IMR-90 (cell line): ENCODE data around the gene PSRC1. TPM values are rescaled to one million over a fixed set of nuclear protein-coding genes. Genes with fewer than 3 reads are reported as not detected.

Source experiments
- ATAC-seq: fragments of 200-7000 bp; cut with Tn5 transposase; 2 replicates; pipeline ENCODE4 v1.9.1; 2020; ENCODE audit warnings: low read depth, mild to moderate bottlenecking, moderate library complexity
- Bru-seq: library from RNA; stranded (reverse); fragments of 400-500 nt; gene quantifications from one replicate; lab custom pipeline; 2021; lab: Mats Ljungman, UMichigan
- BruChase-seq, 2 experiments: library from RNA; stranded (reverse); fragments of 400-500 nt; gene quantifications; one replicate each; lab custom pipeline; 2021; lab: Mats Ljungman, UMichigan
- BruUV-seq: library from RNA; stranded (reverse); fragments of 400-500 nt; replicated peaks from 2 replicates; lab custom pipeline; 2021; lab: Mats Ljungman, UMichigan
- CTCF ChIA-PET: fragments of 300-600 bp; formaldehyde crosslinking; extraction: SDS; loops from one replicate; lab custom pipeline; 2021; ENCODE audit warnings: antibody characterized with exemption; lab: Yijun Ruan, JAX
- POLR2A ChIA-PET: fragments of 300-600 bp; sonication (Branson Sonifier 250); formaldehyde crosslinking; loops from one replicate; lab custom pipeline; 2022; ENCODE audit warnings: antibody characterized with exemption; ENCODE audit not compliant: unreplicated experiment; lab: Charles Lee
- DNase-seq: peaks from one replicate; pipeline ENCODE4 v3.0.0; 2013
- H2AFZ ChIP-seq: replicated peaks from 2 replicates; pipeline ENCODE3; 2013; ENCODE audit warnings: low read length, mild to moderate bottlenecking; ENCODE audit not compliant: poor library complexity
- H2AK5ac ChIP-seq: 2 replicates; pipeline ENCODE4 v1.6.1; 2013; ENCODE audit warnings: low read depth, low read length, inconsistent platforms
- H2AK9ac ChIP-seq: replicated peaks from 2 replicates; pipeline ENCODE3; 2013; ENCODE audit warnings: mild to moderate bottlenecking, low read depth, low read length, moderate library complexity; ENCODE audit not compliant: poor library complexity
- H2BK120ac ChIP-seq: 2 replicates; pipeline ENCODE4 v1.6.1; 2013; ENCODE audit warnings: low read depth, low read length, inconsistent platforms
- H2BK15ac ChIP-seq: 3 replicates; pipeline ENCODE4 v1.6.1; 2013; ENCODE audit warnings: low read depth, low read length, inconsistent platforms
- H2BK20ac ChIP-seq: 2 replicates; pipeline ENCODE4 v1.6.1; 2013; ENCODE audit warnings: low read depth, mild to moderate bottlenecking, inconsistent platforms, low read length, moderate library complexity
- H2BK5ac ChIP-seq: 2 replicates; pipeline ENCODE4 v1.6.1; 2013; ENCODE audit warnings: mild to moderate bottlenecking, low read depth, low read length, inconsistent platforms; ENCODE audit not compliant: poor library complexity, severe bottlenecking
- H3K14ac ChIP-seq: replicated peaks from 2 replicates; pipeline ENCODE4 v1.6.1; 2013; ENCODE audit warnings: low read depth, low read length, inconsistent platforms
- H3K18ac ChIP-seq: 2 replicates; pipeline ENCODE4 v1.6.1; 2013; ENCODE audit warnings: low read depth, low read length, control low read depth
- H3K23ac ChIP-seq: 2 replicates; pipeline ENCODE4 v1.6.1; 2013; ENCODE audit warnings: low read depth, low read length, inconsistent platforms
- H3K27ac ChIP-seq: 2 replicates; pipeline ENCODE4 v1.5.1; 2013; ENCODE audit warnings: mild to moderate bottlenecking, control low read depth, low read length; ENCODE audit not compliant: insufficient read depth
- H3K27me3 ChIP-seq: 2 replicates; pipeline ENCODE4 v1.6.1; 2013; ENCODE audit warnings: low read length; ENCODE audit not compliant: control insufficient read depth, insufficient read depth
- H3K36me3 ChIP-seq: 2 replicates; pipeline ENCODE4 v1.6.1; 2013; ENCODE audit warnings: low read length, mixed read lengths; ENCODE audit not compliant: control insufficient read depth, insufficient read depth
- H3K4ac ChIP-seq: 2 replicates; pipeline ENCODE4 v1.6.1; 2013; ENCODE audit warnings: low read depth, low read length, inconsistent platforms
- H3K4me1 ChIP-seq: 2 replicates; pipeline ENCODE4 v1.6.1; 2013; ENCODE audit warnings: low read length, mixed read lengths; ENCODE audit not compliant: control insufficient read depth, insufficient read depth
- H3K4me2 ChIP-seq: 2 replicates; pipeline ENCODE4 v1.6.1; 2013; ENCODE audit warnings: low read depth, mild to moderate bottlenecking, control low read depth, low read length, moderate library complexity
- H3K4me3 ChIP-seq: 2 replicates; pipeline ENCODE4 v1.5.1; 2013; ENCODE audit warnings: low read depth, mild to moderate bottlenecking, control low read depth, low read length, moderate library complexity; ENCODE audit not compliant: insufficient read depth
- H3K56ac ChIP-seq: 2 replicates; pipeline ENCODE4 v1.6.1; 2013; ENCODE audit warnings: low read length, inconsistent platforms; ENCODE audit not compliant: insufficient read depth; ENCODE audit errors: extremely low read depth
- H3K79me1 ChIP-seq, 2 experiments: 2 replicates each; pipeline ENCODE4 v1.6.1; 2013; ENCODE audit warnings: low read length in 2 of 2, inconsistent platforms in 1 of 2, low read depth in 1 of 2
- H3K9ac ChIP-seq: 2 replicates; pipeline ENCODE4 v1.6.1; 2013; ENCODE audit warnings: low read depth, low read length, control low read depth
- H3K9me1 ChIP-seq: 2 replicates; pipeline ENCODE4 v1.6.1; 2013; ENCODE audit warnings: low read length, inconsistent platforms; ENCODE audit not compliant: insufficient read depth
- H3K9me3 ChIP-seq: 2 replicates; pipeline ENCODE4 v1.6.1; 2013; ENCODE audit warnings: low read length; ENCODE audit not compliant: control insufficient read depth, insufficient read depth
- H4K20me1 ChIP-seq: 2 replicates; pipeline ENCODE4 v1.6.1; 2013; ENCODE audit warnings: low read length, inconsistent platforms; ENCODE audit not compliant: insufficient read depth
- H4K5ac ChIP-seq: 2 replicates; pipeline ENCODE4 v1.6.1; 2013; ENCODE audit warnings: mild to moderate bottlenecking, low read depth, low read length, control low read depth
- H4K8ac ChIP-seq, 2 experiments: 2 replicates each; pipeline ENCODE4 v1.6.1; 2013; ENCODE audit warnings: low read depth in 2 of 2, low read length in 2 of 2, control low read depth in 1 of 2, inconsistent platforms in 1 of 2
- H4K91ac ChIP-seq: 2 replicates; pipeline ENCODE4 v1.6.1; 2013; ENCODE audit warnings: low read depth, low read length, inconsistent platforms; ENCODE audit not compliant: insufficient read depth
- BHLHE40 ChIP-seq: fragments of 150-350 bp; IDR thresholded peaks from 2 replicates; pipeline ENCODE4 v1.6.1; 2016; ENCODE audit warnings: mild to moderate bottlenecking, low read depth, low read length
- CEBPB ChIP-seq: IDR thresholded peaks from 2 replicates; pipeline ENCODE4 v1.6.1; 2012; ENCODE audit warnings: low read depth, low read length, improper control_type of control experiment
- MAFK ChIP-seq: IDR thresholded peaks from 2 replicates; pipeline ENCODE4 v1.6.1; 2012; ENCODE audit warnings: low read depth, low read length, improper control_type of control experiment
- POLR2A ChIP-seq: IDR thresholded peaks from 2 replicates; pipeline ENCODE4 v1.6.1; 2012; ENCODE audit warnings: mild to moderate bottlenecking, low read depth, low read length
- RAD21 ChIP-seq: IDR thresholded peaks from 2 replicates; pipeline ENCODE4 v1.6.1; 2012; ENCODE audit warnings: low read length, improper control_type of control experiment
- RCOR1 ChIP-seq: IDR thresholded peaks from 2 replicates; pipeline ENCODE4 v1.6.1; 2012; ENCODE audit warnings: mild to moderate bottlenecking, low read length, improper control_type of control experiment; ENCODE audit not compliant: insufficient replicate concordance
- SMC3 ChIP-seq: fragments of 150-350 bp; IDR thresholded peaks from 2 replicates; pipeline ENCODE4 v1.6.1; 2016; ENCODE audit warnings: low read depth, mild to moderate bottlenecking, antibody characterized with exemption, low read length, moderate library complexity
- WGBS, 2 experiments: methylation state at CpG; one replicate each; pipeline versions ENCODE4 v1.1.5 to v1.1.7; 2013; ENCODE audit warnings: missing lambda C conversion rate in 2 of 2; ENCODE audit not compliant: insufficient read length in 1 of 2; ENCODE audit errors: extremely low coverage in 2 of 2; 5-methylcytosine and 5-hydroxymethylcytosine counted together
- dilution Hi-C: fragments of 300-500 bp; cut with HindIII; formaldehyde crosslinking; loops from one replicate; pipeline ENCODE4 v1.14.3; 2018; ENCODE audit warnings: low sequenced_read_pairs; ENCODE audit not compliant: unreplicated experiment
- in situ Hi-C: fragments of 300-500 bp; cut with MboI; formaldehyde crosslinking; loops from 3 replicates; pipeline ENCODE4 v1.14.3; 2019; ENCODE audit warnings: low sequenced_read_pairs, inconsistent platforms, mixed read lengths
- intact Hi-C: fragments of 100-400 bp; cut with micrococcal nuclease; formaldehyde crosslinking; loops from 2 replicates; pipeline ENCODE4 v1.10.0; 2022
- long read RNA-seq: library from polyadenylated mRNA; unstranded; transcript quantifications from one replicate; pipeline ENCODE4 v2.0.0, GENCODE V29; 2021; ENCODE audit not compliant: unreplicated experiment
- polyA plus RNA-seq, 3 experiments: library from polyadenylated mRNA; depleted of rRNA; stranded (reverse); fragments of >200 nt; gene quantifications; 2 replicates each; pipeline ENCODE4 v1.2.3, GENCODE V29; 2012; ENCODE audit warnings: low replicate concordance in 1 of 3
- total RNA-seq: library from RNA; depleted of rRNA; stranded (reverse); fragments of >200 nt; gene quantifications from 2 replicates; pipeline ENCODE4 v1.2.3, GENCODE V29; 2012; rRNA removed
- TF ChIP-seq, protein P1 (sequence below): fragments of 150-350 bp; IDR thresholded peaks from 2 replicates; pipeline ENCODE4 v1.6.1; 2017; ENCODE audit warnings: mild to moderate bottlenecking, antibody characterized with exemption, low read length, low read depth
- TF ChIP-seq, protein P2 (sequence below): conservative IDR thresholded peaks from 2 replicates; pipeline ENCODE4 v1.5.1; 2012; ENCODE audit warnings: mild to moderate bottlenecking, low read depth, low read length, improper control_type of control experiment
- TF ChIP-seq, protein P3 (sequence below): fragments of 150-350 bp; IDR thresholded peaks from 2 replicates; pipeline ENCODE4 v1.6.1; 2016; ENCODE audit warnings: low read depth, mild to moderate bottlenecking, low read length, moderate library complexity, borderline replicate concordance

PSRC1 gene
- total RNA-seq (34.6 and 36.4 TPM in 2 replicates), polyA plus RNA-seq (2012; rRNA removed) (40.3 and 42.1 TPM in 2 replicates), Bru-seq, nascent RNA (percentile 53 among the genes with signal in this experiment), BruChase-seq, experiment 1, labeled RNA remaining after a 6-hour chase (percentile 47 among the genes with signal in this experiment), BruChase-seq, experiment 2, labeled RNA remaining after a 2-hour chase (percentile 53 among the genes with signal in this experiment)
- polyA plus RNA-seq (2012; cell fraction: cytosol; rRNA removed) = 20.2 and 35.7 TPM in 2 replicates
- polyA plus RNA-seq (2012; cell fraction: nucleus; rRNA removed; ENCODE audit: low replicate concordance) = 123 and 134 TPM in 2 replicates
- long read RNA-seq, partial matches to known transcripts = 3 of 21 reads
- long read RNA-seq, other reads (novel, unspliced or antisense) = 11 of 21 reads

DNA sequence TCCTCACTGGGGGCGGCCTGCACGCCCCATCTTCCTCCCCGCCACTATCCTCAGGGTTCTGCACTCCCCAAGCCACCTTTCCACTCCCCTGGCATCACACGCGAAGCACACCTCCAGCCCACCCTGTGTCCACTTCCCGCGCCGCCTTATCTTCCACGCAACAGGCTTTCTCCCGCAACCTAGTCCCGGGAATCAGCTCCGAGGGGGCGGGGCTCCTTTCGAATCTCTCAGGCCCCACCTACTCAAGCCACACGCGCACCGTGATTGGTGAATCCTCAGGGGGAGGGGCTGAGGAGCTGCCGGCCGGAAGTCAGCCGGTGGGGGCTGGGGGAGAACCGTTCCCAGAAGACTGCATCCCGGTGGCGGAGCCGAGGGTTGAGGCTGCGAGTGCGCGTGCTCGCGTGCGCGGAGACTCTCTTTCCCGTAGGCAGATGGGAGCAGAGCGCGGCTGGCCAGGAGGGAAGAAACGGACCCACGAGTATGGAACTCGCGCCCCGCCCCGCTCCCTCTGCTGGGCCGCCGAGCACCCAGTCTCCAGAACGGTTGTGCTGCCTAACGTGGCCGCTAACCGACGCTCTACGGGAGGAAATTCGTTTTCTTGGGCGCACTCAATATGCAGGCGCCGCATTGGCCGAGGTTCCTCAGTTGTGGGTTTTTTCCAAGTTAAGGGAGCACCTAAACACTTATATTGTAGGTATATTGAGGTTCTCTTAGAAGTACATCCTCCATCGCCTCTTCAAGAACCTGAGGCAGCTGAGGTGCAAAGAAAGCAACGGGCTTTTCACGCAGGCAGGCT lies at the start of gene PSRC1:
TSS of gene PSRC1 (minus strand) at position 194 of the 796 bp plus-strand sequence.
- dilution Hi-C loops = no loop called here
- BruUV-seq = no TSS peak
- TF ChIP-seq, protein P1, sequence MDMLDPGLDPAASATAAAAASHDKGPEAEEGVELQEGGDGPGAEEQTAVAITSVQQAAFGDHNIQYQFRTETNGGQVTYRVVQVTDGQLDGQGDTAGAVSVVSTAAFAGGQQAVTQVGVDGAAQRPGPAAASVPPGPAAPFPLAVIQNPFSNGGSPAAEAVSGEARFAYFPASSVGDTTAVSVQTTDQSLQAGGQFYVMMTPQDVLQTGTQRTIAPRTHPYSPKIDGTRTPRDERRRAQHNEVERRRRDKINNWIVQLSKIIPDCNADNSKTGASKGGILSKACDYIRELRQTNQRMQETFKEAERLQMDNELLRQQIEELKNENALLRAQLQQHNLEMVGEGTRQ = peak; percentile 3; the same call in 1 of the 2 replicates
- TF ChIP-seq MAFK (no peak), POLR2A (peak; percentile 60; the same call in 1 of the 2 replicates), RCOR1 (no peak), SMC3 (peak; percentile 58), BHLHE40 (peak; percentile 49; the same call in 1 of the 2 replicates), CEBPB (no peak), RAD21 (peak; percentile 67)
- TF ChIP-seq, protein P2, sequence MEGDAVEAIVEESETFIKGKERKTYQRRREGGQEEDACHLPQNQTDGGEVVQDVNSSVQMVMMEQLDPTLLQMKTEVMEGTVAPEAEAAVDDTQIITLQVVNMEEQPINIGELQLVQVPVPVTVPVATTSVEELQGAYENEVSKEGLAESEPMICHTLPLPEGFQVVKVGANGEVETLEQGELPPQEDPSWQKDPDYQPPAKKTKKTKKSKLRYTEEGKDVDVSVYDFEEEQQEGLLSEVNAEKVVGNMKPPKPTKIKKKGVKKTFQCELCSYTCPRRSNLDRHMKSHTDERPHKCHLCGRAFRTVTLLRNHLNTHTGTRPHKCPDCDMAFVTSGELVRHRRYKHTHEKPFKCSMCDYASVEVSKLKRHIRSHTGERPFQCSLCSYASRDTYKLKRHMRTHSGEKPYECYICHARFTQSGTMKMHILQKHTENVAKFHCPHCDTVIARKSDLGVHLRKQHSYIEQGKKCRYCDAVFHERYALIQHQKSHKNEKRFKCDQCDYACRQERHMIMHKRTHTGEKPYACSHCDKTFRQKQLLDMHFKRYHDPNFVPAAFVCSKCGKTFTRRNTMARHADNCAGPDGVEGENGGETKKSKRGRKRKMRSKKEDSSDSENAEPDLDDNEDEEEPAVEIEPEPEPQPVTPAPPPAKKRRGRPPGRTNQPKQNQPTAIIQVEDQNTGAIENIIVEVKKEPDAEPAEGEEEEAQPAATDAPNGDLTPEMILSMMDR = peak; percentile 73
- TF ChIP-seq, protein P3, sequence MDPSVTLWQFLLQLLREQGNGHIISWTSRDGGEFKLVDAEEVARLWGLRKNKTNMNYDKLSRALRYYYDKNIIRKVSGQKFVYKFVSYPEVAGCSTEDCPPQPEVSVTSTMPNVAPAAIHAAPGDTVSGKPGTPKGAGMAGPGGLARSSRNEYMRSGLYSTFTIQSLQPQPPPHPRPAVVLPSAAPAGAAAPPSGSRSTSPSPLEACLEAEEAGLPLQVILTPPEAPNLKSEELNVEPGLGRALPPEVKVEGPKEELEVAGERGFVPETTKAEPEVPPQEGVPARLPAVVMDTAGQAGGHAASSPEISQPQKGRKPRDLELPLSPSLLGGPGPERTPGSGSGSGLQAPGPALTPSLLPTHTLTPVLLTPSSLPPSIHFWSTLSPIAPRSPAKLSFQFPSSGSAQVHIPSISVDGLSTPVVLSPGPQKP = peak; percentile 7; the same call in 1 of the 2 replicates

More for the DNA sequence above, at the start of gene PSRC1:
- Histone ChIP-seq H2AFZ (peak within 1 kb of the TSS; percentile 95), H3K9ac (peak within 1 kb of the TSS; percentile 89), H4K20me1 (no peaks in the 10 kb centered on the region), H3K36me3 (peaks cover 6% of the 10 kb centered on the region), H3K79me1 (peaks cover 15 to 44% of the 10 kb centered on the region in 2 experiments), H2AK5ac (peak within 1 kb of the TSS; percentile 78), H2BK5ac (peak within 1 kb of the TSS; percentile 85), H4K8ac (peak within 1 kb of the TSS; percentile 97 to 100), H4K5ac (peak within 1 kb of the TSS; percentile 91), H3K56ac (peak within 1 kb of the TSS; percentile 92), H2BK120ac (peak within 1 kb of the TSS; percentile 71), H3K4ac (peak within 1 kb of the TSS; percentile 85), H3K27me3 (no peaks in the 10 kb centered on the region), H3K4me3 (peak within 1 kb of the TSS; percentile 63), H2AK9ac (peak within 1 kb of the TSS; percentile 91), H3K14ac (peak within 1 kb of the TSS; percentile 79), H2BK20ac (peak within 1 kb of the TSS; percentile 5), H3K18ac (peak within 1 kb of the TSS; percentile 67), H4K91ac (peak within 1 kb of the TSS; percentile 76), H3K4me1 (peaks cover 5% of the 10 kb centered on the region), H3K23ac (peak within 1 kb of the TSS; percentile 93), H3K9me3 (no peaks in the 10 kb centered on the region), H3K27ac (peak within 1 kb of the TSS; percentile 93), H3K9me1 (0 out of 2 replicates have a peak, but pooled peaks cover 4% of the 10 kb centered on the region), H3K4me2 (peak within 1 kb of the TSS; percentile 96), H2BK15ac (peak within 1 kb of the TSS; percentile 93; the same call in 2 of the 3 replicates)
- DNase-seq (peak; percentile 96), ATAC-seq (peak; percentile 97)
- WGBS, 2 experiments = 1% methylated on average over 17 of the region's 56 CpGs; no CpG with 5 or more reads in 1 of the 2 experiments
- in situ Hi-C loops = no loop called here
- POLR2A ChIA-PET = interaction anchor here (0.8 to 1.6 kb wide), 4 partner anchors 13 to 109 kb away, joined by 3 to 4 read pairs (median 3); no protein-coding TSS in a partner anchor
- intact Hi-C loops = loop anchor here (1.0 to 10.0 kb wide), 5 partner anchors 16 to 342 kb away; no protein-coding TSS in a partner anchor
- CTCF ChIA-PET = interaction anchor here (0.6 to 1.2 kb wide), 5 partner anchors 24 to 115 kb away, joined by 3 to 4 read pairs (median 3); partner anchors contain the start of gene SORT1
